Endothelial cell of umbilical vein (primary cell): ENCODE results near the gene FAM171A2. TPM values are rescaled to one million over a fixed set of nuclear protein-coding genes. Genes with fewer than 3 reads are reported as not detected.

Experiments used
- BruUV-seq: library from RNA; stranded (reverse); fragments of 400-500 nt; replicated peaks from 2 replicates; lab custom pipeline; 2021; lab: Mats Ljungman, UMichigan
- CTCF ChIA-PET: fragments of 300-600, 350-600 bp; sonication (Branson Sonifier 250); formaldehyde crosslinking; loops from one replicate; lab custom pipeline; 2021; ENCODE audit warnings: antibody characterized with exemption, inconsistent platforms; lab: Charles Lee
- POLR2A ChIA-PET: fragments of 300-600, 350-600 bp; sonication (Branson Sonifier 250); formaldehyde crosslinking; loops from one replicate; lab custom pipeline; 2021; ENCODE audit warnings: antibody characterized with exemption, inconsistent platforms; lab: Charles Lee
- DNase-seq: peaks from one replicate; pipeline ENCODE4 v3.0.0-alpha.2; 2011; ENCODE audit warnings: low read depth, low spot score
- FAIRE-seq: peaks from 2 replicates; lab custom pipeline; 2011; peaks lifted over from hg19 to GRCh38; lab: Jason Lieb, UNC
- H2AFZ ChIP-seq: 2 replicates; pipeline ENCODE4 v1.6.0; 2012; ENCODE audit warnings: low read depth, low read length, control low read depth, inconsistent platforms
- H3K27ac ChIP-seq: 2 replicates; pipeline ENCODE4 v1.5.1; 2011; ENCODE audit warnings: low read depth, mild to moderate bottlenecking, control low read depth, low read length, moderate library complexity; ENCODE audit not compliant: insufficient read depth
- H3K27me3 ChIP-seq, 2 experiments: 2 replicates each; pipeline versions ENCODE4 v1.6.0 to v1.6.1; 2011; ENCODE audit warnings: low read length in 2 of 2, mixed read lengths in 1 of 2; ENCODE audit not compliant: control insufficient read depth in 2 of 2, insufficient read depth in 2 of 2
- H3K36me3 ChIP-seq, 2 experiments: 2 replicates in 1 of 2; 3 replicates in 1 of 2; pipeline ENCODE4 v1.5.1; 2011; ENCODE audit warnings: low read length in 2 of 2, mild to moderate bottlenecking in 1 of 2, moderate library complexity in 1 of 2; ENCODE audit not compliant: control insufficient read depth in 2 of 2, insufficient read depth in 2 of 2; ENCODE audit errors: extremely low read depth in 1 of 2
- H3K4me1 ChIP-seq: 3 replicates; pipeline ENCODE4 v1.5.1; 2011; ENCODE audit warnings: mild to moderate bottlenecking, low read length; ENCODE audit not compliant: control insufficient read depth, insufficient read depth; ENCODE audit errors: extremely low read depth
- H3K4me2 ChIP-seq: 2 replicates; pipeline ENCODE4 v1.6.1; 2011; ENCODE audit warnings: low read length, control low read depth, mixed read lengths; ENCODE audit not compliant: insufficient read depth
- H3K4me3 ChIP-seq, 3 experiments: fragments of 200-600 bp in 1 of 3; sonication (generic), shearing (Covaris generic) in 1 of 3; replicated peaks in 1 of 3; 2 replicates each; pipeline ENCODE4 v1.5.1; 2011 to 2016; ENCODE audit warnings: control low read depth in 3 of 3, low read length in 3 of 3, mild to moderate bottlenecking in 2 of 3, inconsistent platforms in 1 of 3, low read depth in 1 of 3, moderate library complexity in 1 of 3; ENCODE audit not compliant: insufficient read depth in 1 of 3
- H3K79me2 ChIP-seq: 2 replicates; pipeline ENCODE4 v1.6.0; 2012; ENCODE audit warnings: low read length, inconsistent platforms; ENCODE audit not compliant: control insufficient read depth, insufficient read depth
- H3K9ac ChIP-seq: replicated peaks from 2 replicates; pipeline ENCODE3; 2011; ENCODE audit warnings: low read length, control low read depth; ENCODE audit not compliant: insufficient read depth; ENCODE audit errors: extremely low read depth
- H3K9me1 ChIP-seq: replicated peaks from 3 replicates; pipeline ENCODE4 v1.6.0; 2011; ENCODE audit warnings: mild to moderate bottlenecking, low read length; ENCODE audit not compliant: control insufficient read depth, insufficient read depth; ENCODE audit errors: extremely low read depth
- H3K9me3 ChIP-seq: replicated peaks from 2 replicates; pipeline ENCODE4 v1.5.1; 2012; ENCODE audit warnings: low read length, inconsistent platforms; ENCODE audit not compliant: control insufficient read depth, insufficient read depth
- H4K20me1 ChIP-seq: replicated peaks from 2 replicates; pipeline ENCODE3; 2011; ENCODE audit warnings: mild to moderate bottlenecking, low read length; ENCODE audit not compliant: control insufficient read depth, insufficient read depth; ENCODE audit errors: extremely low read depth
- CTCF ChIP-seq, 2 donors: IDR thresholded peaks; 1 replicate in 1 of 2; 2 replicates in 1 of 2; pipeline ENCODE4 v1.5.1; 2011; ENCODE audit warnings: low read length in 2 of 2, mild to moderate bottlenecking in 2 of 2, moderate library complexity in 2 of 2, control low read depth in 1 of 2, inconsistent platforms in 1 of 2, low read depth in 1 of 2; ENCODE audit not compliant: insufficient read depth in 1 of 2; ENCODE audit errors: extremely low read depth in 1 of 2
- EZH2 ChIP-seq: IDR thresholded peaks from 2 replicates; pipeline ENCODE4 v1.6.1; 2012; ENCODE audit warnings: borderline replicate concordance, low read depth, mild to moderate bottlenecking, moderate library complexity, low read length, inconsistent platforms; ENCODE audit not compliant: severe bottlenecking
- JUN ChIP-seq: IDR thresholded peaks from 2 replicates; pipeline ENCODE4 v1.6.1; 2011; ENCODE audit warnings: borderline replicate concordance, low read depth; ENCODE audit not compliant: insufficient read length, insufficient read depth
- MYC ChIP-seq: IDR thresholded peaks from one replicate; pipeline ENCODE4 v1.6.1; 2011; ENCODE audit warnings: mild to moderate bottlenecking, low read depth, low read length
- POLR2A ChIP-seq: IDR thresholded peaks from 2 replicates; pipeline ENCODE4 v1.6.1; 2012; ENCODE audit warnings: low read depth, mild to moderate bottlenecking, control low read depth, low read length
- POLR2AphosphoS5 ChIP-seq: IDR thresholded peaks from 2 replicates; pipeline ENCODE4 v1.6.1; 2012; ENCODE audit warnings: low read depth, mild to moderate bottlenecking, control low read depth, low read length, moderate library complexity; ENCODE audit not compliant: insufficient read depth
- dilution Hi-C: fragments of 300-500 bp; cut with MboI; formaldehyde crosslinking; loops from one replicate; pipeline ENCODE4 v1.15.0; 2019; ENCODE audit warnings: low sequenced_read_pairs; ENCODE audit not compliant: extremely low pct_ligation_motif_present
- intact Hi-C: fragments of 100-400 bp; cut with micrococcal nuclease; formaldehyde crosslinking; loops from one replicate; pipeline ENCODE4 v1.10.0; 2022
- polyA plus RNA-seq, 4 experiments: library from polyadenylated mRNA; depleted of rRNA in 3 of 4; stranded (reverse) in 3 of 4; unstranded in 1 of 4; fragments of >200 nt; gene quantifications; 2 replicates each; pipeline versions ENCODE4 v1.2.1 to v1.2.3, GENCODE V29; 2011 to 2012; ENCODE audit warnings: missing spikeins in 1 of 4
- total RNA-seq: library from RNA; stranded (reverse); gene quantifications from 2 replicates; pipeline ENCODE4 v1.2.3, GENCODE V29; 2021

The FAM171A2 gene
- total and polyA plus RNA-seq, 2 donors (not counting 3 experiments of a cell fraction or from before 2014, with no cell fraction given) = 11.3 to 13.4 TPM

- no peak for TF ChIP-seq JUN
- no peak for TF ChIP-seq CTCF (IDR thresholded peaks at IDR 0.05; ENCODE audit: extremely low read depth in 1 of 2, insufficient read depth in 1 of 2, low read depth in 1 of 2, low read length in 2 of 2)
- TF ChIP-seq POLR2AphosphoS5 = no peak
- no peak for TF ChIP-seq EZH2
- no peak for TF ChIP-seq MYC
- TF ChIP-seq POLR2A = no peak
- CTCF ChIA-PET = interaction anchor here (0.6 to 3.5 kb wide), 7 partner anchors 12 to 172 kb away, joined by 3 to 39 read pairs (median 8); partner anchors contain the start of gene FAM171A2
- no peaks in the 10 kb centered on the region for H3K79me2 ChIP-seq
- H3K27ac ChIP-seq = no peak overlapping the region
- H3K9me1 ChIP-seq = no peaks in the 10 kb centered on the region
- no peak overlapping the region for H3K4me3 ChIP-seq
- intact Hi-C loops = no loop called here
- POLR2A ChIA-PET = no interaction called here
- no peak overlapping the region for H3K9ac ChIP-seq
- H3K36me3 ChIP-seq = peaks cover 6 to 41% of the 10 kb centered on the region in 2 experiments
- DNase-seq (no peak), FAIRE-seq (no peak)
- H3K9me3 ChIP-seq = no peaks in the 10 kb centered on the region
- no TSS peak for BruUV-seq
- dilution Hi-C loops = no loop called here
- H2AFZ ChIP-seq = no peak overlapping the region
- H3K27me3 ChIP-seq = no peaks in the 10 kb centered on the region
- H3K4me2 ChIP-seq = no peak overlapping the region
- no peaks in the 10 kb centered on the region for H3K4me1 ChIP-seq
- H4K20me1 ChIP-seq = no peaks in the 10 kb centered on the region
These were observed 12.2 kb downstream of the FAM171A2 start for GRCh38 chr17:44351464-44351863.
